Measurements from ENCODE around the gene ZNF584. TPM values are rescaled to one million over a fixed set of nuclear protein-coding genes. Genes with fewer than 3 reads are reported as not detected.

The ZNF584 gene
- total and polyA plus RNA-seq, 4 donors, result 13.8 to 18.3 (median 16.1) TPM

- no peak for DNase-seq (ENCODE audit: low read depth in 4 of 6, low spot score in 6 of 6)
- WGBS (ENCODE audit: insufficient coverage), result 85% methylated on average over 9 of the region's 9 CpGs
- Histone ChIP-seq H3K36me3 (ENCODE audit: control insufficient read depth, insufficient read depth, low read length) (peaks cover 19% of the 10 kb centered on the region), H3K9me3 (ENCODE audit: control insufficient read depth, insufficient read depth, low read length) (no peaks in the 10 kb centered on the region), H3K27me3 (ENCODE audit: control insufficient read depth, insufficient read depth, low read length) (no peaks in the 10 kb centered on the region), H3K4me3 (ENCODE audit: low read depth, low read length) (peak overlapping the region; percentile 88), H3K4me1 (ENCODE audit: control insufficient read depth, insufficient read depth, low read length) (peaks cover 38% of the 10 kb centered on the region), H3K27ac (ENCODE audit: low read depth, low read length) (peak overlapping the region; percentile 99)
Observed at GRCh38 chr19:58385313-58385890, 23.0 kb upstream of the ZNF584 start.

- Histone ChIP-seq H3K27me3 (ENCODE audit: control insufficient read depth, insufficient read depth, low read length) (no peaks in the 10 kb centered on the region), H3K36me3 (ENCODE audit: control insufficient read depth, insufficient read depth, low read length) (peaks cover 20% of the 10 kb centered on the region), H3K4me3 (ENCODE audit: low read depth, low read length) (peak overlapping the region; percentile 88), H3K4me1 (ENCODE audit: control insufficient read depth, insufficient read depth, low read length) (peaks cover 37% of the 10 kb centered on the region), H3K9me3 (ENCODE audit: control insufficient read depth, insufficient read depth, low read length) (no peaks in the 10 kb centered on the region), H3K27ac (ENCODE audit: low read depth, low read length) (peak overlapping the region; percentile 99)
- WGBS (ENCODE audit: insufficient coverage), result 3% methylated on average over 30 of the region's 36 CpGs
- peak in 1 of 6 donors; percentile 5 for DNase-seq (ENCODE audit: low read depth in 4 of 6, low spot score in 6 of 6)
Observed at GRCh38 chr19:58385891-58386575, 22.4 kb upstream of the ZNF584 start.

GRCh38 chr19:58386576-58387337, 21.7 kb upstream of the ZNF584 start, which contains the start of gene RPS5:
Gene RPS5, plus strand, starts transcription at chr19:58387269. Its CDS starts 869 bp downstream, at chr19:58388138.
- no peaks in the 10 kb centered on the region for H3K27me3 ChIP-seq (ENCODE audit: control insufficient read depth, insufficient read depth, low read length)
- 0% methylated on average over 64 of the region's 64 CpGs for whole genome bisulfite sequencing (ENCODE audit: insufficient coverage)
- peak within 1 kb of the TSS; percentile 99 for H3K27ac ChIP-seq (ENCODE audit: low read depth, low read length)
- DNase-seq (ENCODE audit: low read depth in 4 of 6, low spot score in 6 of 6), result peak; percentile 90 to 100 (median 98)
- H3K4me1 ChIP-seq (ENCODE audit: control insufficient read depth, insufficient read depth, low read length), result peaks cover 30% of the 10 kb centered on the region
- H3K4me3 ChIP-seq (ENCODE audit: low read depth, low read length), result peak within 1 kb of the TSS; percentile 88
- H3K9me3 ChIP-seq (ENCODE audit: control insufficient read depth, insufficient read depth, low read length), result no peaks in the 10 kb centered on the region
- peaks cover 27% of the 10 kb centered on the region for H3K36me3 ChIP-seq (ENCODE audit: control insufficient read depth, insufficient read depth, low read length)

GRCh38 chr19:58387338-58388174, 20.9 kb upstream of the ZNF584 start:
- H3K4me3 ChIP-seq (ENCODE audit: low read depth, low read length), result peak overlapping the region; percentile 88
- peaks cover 35% of the 10 kb centered on the region for H3K36me3 ChIP-seq (ENCODE audit: control insufficient read depth, insufficient read depth, low read length)
- DNase-seq (ENCODE audit: low read depth in 4 of 6, low spot score in 6 of 6), result no peak
- H3K9me3 ChIP-seq (ENCODE audit: control insufficient read depth, insufficient read depth, low read length), result no peaks in the 10 kb centered on the region
- WGBS (ENCODE audit: insufficient coverage), result 10% methylated on average over 34 of the region's 39 CpGs
- no peaks in the 10 kb centered on the region for H3K27me3 ChIP-seq (ENCODE audit: control insufficient read depth, insufficient read depth, low read length)
- H3K4me1 ChIP-seq (ENCODE audit: control insufficient read depth, insufficient read depth, low read length), result peaks cover 28% of the 10 kb centered on the region
- peak overlapping the region; percentile 99 for H3K27ac ChIP-seq (ENCODE audit: low read depth, low read length)

DNA sequence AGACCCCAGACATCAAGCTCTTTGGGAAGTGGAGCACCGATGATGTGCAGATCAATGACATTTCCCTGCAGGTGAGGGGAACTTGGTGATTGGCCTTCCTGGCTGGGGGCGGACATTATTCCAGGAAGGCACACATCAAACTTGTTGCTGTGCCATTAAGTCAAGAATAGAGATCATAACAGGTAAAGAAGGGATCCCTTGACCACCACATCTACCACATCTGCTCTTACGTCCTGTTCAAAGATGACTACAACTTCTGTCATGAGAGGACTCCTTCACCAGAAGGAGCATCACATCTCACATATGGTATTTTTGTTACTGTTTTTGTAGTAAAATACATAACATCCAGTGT, 20.3 kb upstream of the ZNF584 start:
- 88% methylated on average over 1 of the region's 3 CpGs for WGBS (ENCODE audit: insufficient coverage)
- no peak overlapping the region for H3K27ac ChIP-seq (ENCODE audit: low read depth, low read length)
- no peak for DNase-seq (ENCODE audit: low read depth in 4 of 6, low spot score in 6 of 6)
- H3K4me1 ChIP-seq (ENCODE audit: control insufficient read depth, insufficient read depth, low read length), result peaks cover 28% of the 10 kb centered on the region
- peak overlapping the region; percentile 88 for H3K4me3 ChIP-seq (ENCODE audit: low read depth, low read length)
- H3K36me3 ChIP-seq (ENCODE audit: control insufficient read depth, insufficient read depth, low read length), result peaks cover 41% of the 10 kb centered on the region
- H3K27me3 ChIP-seq (ENCODE audit: control insufficient read depth, insufficient read depth, low read length), result no peaks in the 10 kb centered on the region
- no peaks in the 10 kb centered on the region for H3K9me3 ChIP-seq (ENCODE audit: control insufficient read depth, insufficient read depth, low read length)

GRCh38 chr19:58392945-58393724, 15.3 kb upstream of the ZNF584 start:
- WGBS (ENCODE audit: insufficient coverage), result 95% methylated on average over 22 of the region's 26 CpGs
- peaks cover 63% of the 10 kb centered on the region for H3K36me3 ChIP-seq (ENCODE audit: control insufficient read depth, insufficient read depth, low read length)

DNA sequence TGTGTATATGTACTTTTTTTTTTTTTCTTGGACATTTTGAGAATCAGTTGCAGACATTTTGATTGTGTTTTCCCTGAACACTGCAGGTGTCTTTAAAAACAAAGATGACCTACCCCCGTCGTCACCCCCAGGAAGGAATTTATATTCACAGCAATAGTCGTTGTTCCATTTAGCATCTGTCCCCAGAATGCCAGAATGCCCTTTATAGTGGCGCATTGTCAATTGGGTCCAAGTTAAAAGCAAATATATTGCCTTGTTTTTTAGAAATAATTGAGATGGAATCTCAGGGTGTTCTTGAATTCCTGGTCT, 14.8 kb upstream of the ZNF584 start:
- Histone ChIP-seq H3K27ac (ENCODE audit: low read depth, low read length) (no peak overlapping the region), H3K4me1 (ENCODE audit: control insufficient read depth, insufficient read depth, low read length) (peaks cover 11% of the 10 kb centered on the region), H3K4me3 (ENCODE audit: low read depth, low read length) (no peak overlapping the region), H3K36me3 (ENCODE audit: control insufficient read depth, insufficient read depth, low read length) (peaks cover 62% of the 10 kb centered on the region), H3K9me3 (ENCODE audit: control insufficient read depth, insufficient read depth, low read length) (no peaks in the 10 kb centered on the region), H3K27me3 (ENCODE audit: control insufficient read depth, insufficient read depth, low read length) (peaks cover 10% of the 10 kb centered on the region)
- no CpG with 5 or more reads among the region's 4 CpGs for WGBS (ENCODE audit: insufficient coverage)
- DNase-seq (ENCODE audit: low read depth in 4 of 6, low spot score in 6 of 6), result no peak

More at GRCh38 chr19:58392945-58393724, 15.3 kb upstream of the ZNF584 start:
- DNase-seq (ENCODE audit: low read depth in 4 of 6, low spot score in 6 of 6), result no peak
- no peaks in the 10 kb centered on the region for H3K9me3 ChIP-seq (ENCODE audit: control insufficient read depth, insufficient read depth, low read length)
- H3K27me3 ChIP-seq (ENCODE audit: control insufficient read depth, insufficient read depth, low read length), result peaks cover 10% of the 10 kb centered on the region
- H3K27ac ChIP-seq (ENCODE audit: low read depth, low read length), result no peak overlapping the region
- no peak overlapping the region for H3K4me3 ChIP-seq (ENCODE audit: low read depth, low read length)
- peaks cover 12% of the 10 kb centered on the region for H3K4me1 ChIP-seq (ENCODE audit: control insufficient read depth, insufficient read depth, low read length)

- 95% methylated on average over 2 of the region's 3 CpGs for WGBS (ENCODE audit: insufficient coverage)
- H3K9me3 ChIP-seq (ENCODE audit: control insufficient read depth, insufficient read depth, low read length), result no peaks in the 10 kb centered on the region
- peaks cover 14% of the 10 kb centered on the region for H3K4me1 ChIP-seq (ENCODE audit: control insufficient read depth, insufficient read depth, low read length)
- H3K36me3 ChIP-seq (ENCODE audit: control insufficient read depth, insufficient read depth, low read length), result peaks cover 58% of the 10 kb centered on the region
- H3K27me3 ChIP-seq (ENCODE audit: control insufficient read depth, insufficient read depth, low read length), result peaks cover 10% of the 10 kb centered on the region
- DNase-seq (ENCODE audit: low read depth in 4 of 6, low spot score in 6 of 6), result no peak
- H3K4me3 ChIP-seq (ENCODE audit: low read depth, low read length), result no peak overlapping the region
- H3K27ac ChIP-seq (ENCODE audit: low read depth, low read length), result no peak overlapping the region
Observed at GRCh38 chr19:58394821-58395219, 13.6 kb upstream of the ZNF584 start.
